Gastroesophageal sphincter (tissue), 4 donors: ENCODE data around the gene PTPRN2. TPM values are rescaled to one million over a fixed set of nuclear protein-coding genes. Genes with fewer than 3 reads are reported as not detected.
"Not testable (repeated sequence)": the region's sequence is repeated elsewhere in the genome, so short reads cannot be mapped to it uniquely, and the experiment has no call there.

Source experiments
- ATAC-seq: fragments of 150-250 bp; one replicate; pipeline ENCODE4 v1.9.1; 2016; ENCODE audit warnings: mild to moderate bottlenecking, moderate library complexity
- H3K27ac ChIP-seq, 4 donors: fragments of 200-600 bp; sonication (generic) in 3 of 4; 1 replicate in 3 of 4; 2 replicates in 1 of 4; pipeline ENCODE4 v1.5.1; 2016 to 2019
- H3K27me3 ChIP-seq: fragments of 200-600 bp; sonication (generic); one replicate; pipeline ENCODE4 v1.5.1; 2019
- H3K36me3 ChIP-seq, 2 donors: fragments of 200-600 bp; sonication (generic); one replicate each; pipeline ENCODE4 v1.5.1; 2019; ENCODE audit warnings: control low read depth in 1 of 2
- H3K4me1 ChIP-seq, 3 donors: fragments of 200-600 bp; sonication (generic); 1 replicate in 2 of 3; 2 replicates in 1 of 3; pipeline ENCODE4 v1.5.1; 2016 to 2019; ENCODE audit warnings: control low read depth in 2 of 3
- H3K4me3 ChIP-seq, 2 donors: fragments of 200-600 bp; sonication (generic); one replicate each; pipeline ENCODE4 v1.5.1; 2019; ENCODE audit warnings: mild to moderate bottlenecking in 1 of 2, moderate library complexity in 1 of 2
- H3K9me3 ChIP-seq, 3 donors: fragments of 200-600 bp; sonication (generic); one replicate each; pipeline ENCODE4 v1.5.1; 2017 to 2019; ENCODE audit warnings: control low read depth in 2 of 3
- CTCF ChIP-seq, 4 experiments: fragments of 200-600 bp in 2 of 4; fragments of 450-650 bp in 2 of 4; sonication (generic) in 1 of 4; IDR thresholded peaks; one replicate each; pipeline ENCODE4 v1.5.1; 2017 to 2019; ENCODE audit warnings: antibody characterized with exemption in 4 of 4, mild to moderate bottlenecking in 2 of 4, moderate library complexity in 2 of 4
- EP300 ChIP-seq: sonication (generic); formaldehyde crosslinking; IDR thresholded peaks from one replicate; pipeline ENCODE4 v1.6.1; 2017; ENCODE audit warnings: antibody characterized with exemption, mild to moderate bottlenecking
- POLR2A ChIP-seq, 2 donors: fragments of 450-650 bp; IDR thresholded peaks; one replicate each; pipeline ENCODE4 v1.6.1; 2017; ENCODE audit warnings: antibody characterized with exemption in 2 of 2, mild to moderate bottlenecking in 2 of 2, moderate library complexity in 1 of 2
- POLR2AphosphoS5 ChIP-seq: sonication (generic); formaldehyde crosslinking; IDR thresholded peaks from one replicate; pipeline ENCODE4 v1.6.1; 2017; ENCODE audit warnings: antibody characterized with exemption
- WGBS, 2 donors: methylation state at CpG; one replicate each; pipeline ENCODE4 v1.1.5; 2018; ENCODE audit warnings: low coverage in 1 of 2; 5-methylcytosine and 5-hydroxymethylcytosine counted together
- total RNA-seq, 4 donors: library from RNA; depleted of rRNA; stranded (reverse); fragments of >200 nt; gene quantifications; one replicate each; pipeline ENCODE4 v1.1.0, GENCODE V29; 2016

The PTPRN2 gene
- total RNA-seq, 4 donors from 2014 or later: 1.7 to 4.7 (median 3.3) TPM

GRCh38 chr7:158049271-158049670, 538.4 kb downstream of the PTPRN2 start:
- Histone ChIP-seq H3K4me3 (no peak overlapping the region), H3K9me3 (no peaks in the 10 kb centered on the region), H3K4me1 (peaks cover 0 to under 1% (median 0%) of the 10 kb centered on the region in 3 donors), H3K36me3 (no peaks in the 10 kb centered on the region), H3K27me3 (peaks cover 8% of the 10 kb centered on the region), H3K27ac (no peak overlapping the region)
- 89 to 100% methylated on average over 3 to 5 of the region's 8 CpGs for WGBS, 2 donors
- ATAC-seq: no peak
- TF ChIP-seq CTCF (IDR thresholded peaks at IDR 0.05) (no peak), EP300 (no peak), POLR2A (IDR thresholded peaks at IDR 0.05) (no peak)

GRCh38 chr7:158048569-158048968, 539.1 kb downstream of the PTPRN2 start:
- no peak overlapping the region for H3K4me3 ChIP-seq
- no peaks in the 10 kb centered on the region for H3K9me3 ChIP-seq
- H3K27me3 ChIP-seq: peaks cover 6% of the 10 kb centered on the region
- H3K36me3 ChIP-seq: no peaks in the 10 kb centered on the region
- 68 to 85% methylated on average over 1 of the region's 1 CpG for WGBS, 2 donors
- no peak overlapping the region for H3K27ac ChIP-seq
- TF ChIP-seq EP300: no peak
- no peak for TF ChIP-seq POLR2A (IDR thresholded peaks at IDR 0.05)
- TF ChIP-seq CTCF (IDR thresholded peaks at IDR 0.05): no peak
- ATAC-seq: no peak
- H3K4me1 ChIP-seq: peaks cover 0 to 7% (median 0%) of the 10 kb centered on the region in 3 donors

DNA sequence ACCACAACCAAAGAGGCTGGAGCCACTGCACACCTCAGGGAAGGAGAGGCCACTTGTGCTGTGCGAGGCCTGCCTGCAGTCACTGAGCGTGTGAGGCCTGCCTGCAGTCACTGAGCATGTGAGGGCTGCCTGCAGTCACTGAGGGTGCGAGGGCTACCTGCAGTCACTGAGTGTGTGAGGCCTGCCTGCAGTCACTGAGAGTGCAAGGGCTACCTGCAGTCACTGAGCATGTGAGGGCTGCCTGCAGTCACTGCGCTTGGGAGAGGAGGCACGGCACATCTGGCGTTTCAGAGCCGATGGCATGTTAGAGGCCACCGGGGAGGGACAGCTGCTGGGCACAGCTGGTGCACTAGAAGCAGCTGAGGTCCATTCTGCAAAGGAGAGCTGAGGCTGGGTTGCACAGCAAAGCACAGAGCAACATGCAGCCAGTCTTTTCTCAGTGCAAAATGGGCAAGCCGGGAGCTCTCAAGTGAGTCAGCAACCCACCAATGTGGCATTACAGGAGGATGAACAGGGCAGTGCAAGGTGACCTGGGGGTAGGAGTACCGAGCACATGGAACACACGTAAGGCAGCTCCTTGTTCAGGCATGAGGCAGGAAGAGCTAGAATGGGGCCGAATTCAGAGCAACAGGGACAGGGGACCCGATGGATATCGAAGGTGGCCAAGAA, 540.1 kb downstream of the PTPRN2 start:
- no peak for TF ChIP-seq CTCF (IDR thresholded peaks at IDR 0.05)
- TF ChIP-seq POLR2AphosphoS5: no peak
- no peak for TF ChIP-seq EP300
- TF ChIP-seq POLR2A (IDR thresholded peaks at IDR 0.05): no peak
- Histone ChIP-seq H3K4me3 (no peak overlapping the region), H3K4me1 (peaks cover 0 to 10% (median 0%) of the 10 kb centered on the region in 3 donors), H3K9me3 (no peaks in the 10 kb centered on the region), H3K36me3 (no peaks in the 10 kb centered on the region), H3K27me3 (peaks cover 3% of the 10 kb centered on the region), H3K27ac (no peak overlapping the region)
- 76 to 79% methylated on average over 5 to 8 of the region's 14 CpGs for WGBS, 2 donors
- ATAC-seq: no peak

- not testable (repeated sequence) for H3K9me3 ChIP-seq, H3K27me3 ChIP-seq, H3K27ac ChIP-seq, ATAC-seq, H3K4me3 ChIP-seq, H3K36me3 ChIP-seq
- peaks cover 0 to 10% (median 0%) of the 10 kb centered on the region in 3 donors for H3K4me1 ChIP-seq
- 71 to 100% methylated on average over 2 to 3 of the region's 12 CpGs for WGBS, 2 donors
Observed at GRCh38 chr7:158046246-158046645, 541.4 kb downstream of the PTPRN2 start.

DNA sequence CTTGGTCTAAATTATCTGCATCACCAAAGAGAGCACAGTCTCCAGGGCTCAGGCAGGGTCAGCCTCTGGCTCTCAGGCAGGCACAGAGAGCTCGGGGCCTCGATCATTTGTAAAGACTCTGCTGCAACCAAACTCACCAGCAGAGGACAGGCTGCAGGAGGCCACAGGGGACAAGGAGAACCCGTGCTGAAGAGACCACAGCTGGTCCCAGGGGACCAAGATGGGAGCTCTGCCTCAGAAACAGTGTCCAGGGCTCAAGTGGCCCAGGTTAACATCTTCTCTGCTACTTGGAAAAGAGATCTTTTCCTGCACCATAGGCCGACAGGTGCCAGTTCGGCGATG, 543.2 kb downstream of the PTPRN2 start:
- WGBS, 2 donors: 83% methylated on average over 2 of the region's 6 CpGs; no CpG with 5 or more reads in 1 of the 2 donors
- ATAC-seq: no peak
- no peaks in the 10 kb centered on the region for H3K27me3 ChIP-seq
- no peak overlapping the region for H3K4me3 ChIP-seq
- H3K4me1 ChIP-seq: peaks cover 0 to 10% (median 0%) of the 10 kb centered on the region in 3 donors
- H3K27ac ChIP-seq: no peak overlapping the region
- TF ChIP-seq EP300: no peak
- TF ChIP-seq POLR2AphosphoS5: no peak
- TF ChIP-seq CTCF (IDR thresholded peaks at IDR 0.05): no peak
- TF ChIP-seq POLR2A (IDR thresholded peaks at IDR 0.05): no peak
- peaks cover 0 to 7% (median 0%) of the 10 kb centered on the region in 3 donors for H3K9me3 ChIP-seq
- no peaks in the 10 kb centered on the region for H3K36me3 ChIP-seq
